ENCODE results near the gene PAK6.

The PAK6 gene

GRCh38 chr15:40285151-40285550, 46.3 kb downstream of the PAK6 start:
- no peak overlapping the region for H2BK15ac ChIP-seq (ENCODE audit: low read depth, poor library complexity, severe bottlenecking)
- peaks cover 42% of the 10 kb centered on the region for H3K4me1 ChIP-seq (ENCODE audit: control insufficient read depth, insufficient read depth, low read depth, low read length)
- H3K36me3 ChIP-seq (ENCODE audit: control insufficient read depth in 1 of 2, insufficient read depth in 2 of 2, low read depth in 1 of 2, low read length in 2 of 2), result no peaks in the 10 kb centered on the region
- no peak overlapping the region for H2BK12ac ChIP-seq (ENCODE audit: low read length in 2 of 2)
- H3K23ac ChIP-seq (ENCODE audit: low read length in 2 of 2), result no peak overlapping the region
- no peaks in the 10 kb centered on the region for H3K9me3 ChIP-seq (ENCODE audit: control insufficient read depth, low read length)
- no peak overlapping the region for H3K14ac ChIP-seq (ENCODE audit: low read length in 2 of 2)
- no peak overlapping the region for H3K18ac ChIP-seq (ENCODE audit: low read depth in 1 of 2, low read length in 2 of 2)
- peaks cover 44 to 54% of the 10 kb centered on the region in 2 experiments for H3K27me3 ChIP-seq (ENCODE audit: control insufficient read depth in 1 of 2, insufficient read depth in 1 of 2, low read length in 2 of 2)
- H3K4ac ChIP-seq (ENCODE audit: low read depth in 1 of 2, low read length in 2 of 2), result no peak overlapping the region
- no peak overlapping the region for H3K27ac ChIP-seq (ENCODE audit: low read length, poor library complexity, severe bottlenecking)
- H2BK5ac ChIP-seq (ENCODE audit: low read depth, low read length, poor library complexity, severe bottlenecking), result no peak overlapping the region
- no peak overlapping the region for H3K4me3 ChIP-seq (ENCODE audit: insufficient read depth in 1 of 2, low read depth in 1 of 2, low read length in 2 of 2)
- peak; percentile 49 for DNase-seq
- no peak overlapping the region for H4K91ac ChIP-seq (ENCODE audit: low read length)
- H2AFZ ChIP-seq (ENCODE audit: low read depth, low read length), result no peak overlapping the region
- WGBS, result 59% methylated on average over 4 of the region's 4 CpGs
- H2BK120ac ChIP-seq (ENCODE audit: low read depth, low read length), result no peak overlapping the region
- no peak overlapping the region for H3K4me2 ChIP-seq (ENCODE audit: low read length, poor library complexity, severe bottlenecking)
- no peak overlapping the region for H4K8ac ChIP-seq (ENCODE audit: low read length)
- no peak overlapping the region for H2AK5ac ChIP-seq (ENCODE audit: low read length, severe bottlenecking)
- H3K9ac ChIP-seq (ENCODE audit: low read length), result no peak overlapping the region
- no peaks in the 10 kb centered on the region for H3K79me1 ChIP-seq (replicated peaks; ENCODE audit: low read length, poor library complexity, severe bottlenecking)

GRCh38 chr15:40285554-40286011, 46.7 kb downstream of the PAK6 start:
- H3K18ac ChIP-seq (ENCODE audit: low read depth in 1 of 2, low read length in 2 of 2), result no peak overlapping the region
- no peak overlapping the region for H3K23ac ChIP-seq (ENCODE audit: low read length in 2 of 2)
- H2BK12ac ChIP-seq (ENCODE audit: low read length in 2 of 2), result no peak overlapping the region
- peak overlapping the region; percentile 29 for H4K8ac ChIP-seq (ENCODE audit: low read length)
- H3K4ac ChIP-seq (ENCODE audit: low read depth in 1 of 2, low read length in 2 of 2), result no peak overlapping the region
- 5% methylated on average over 1 of the region's 1 CpG for WGBS
- H3K14ac ChIP-seq (ENCODE audit: low read length in 2 of 2), result no peak overlapping the region
- no peaks in the 10 kb centered on the region for H3K9me3 ChIP-seq (ENCODE audit: control insufficient read depth, low read length)
- H3K4me2 ChIP-seq (ENCODE audit: low read length, poor library complexity, severe bottlenecking), result no peak overlapping the region
- peaks cover 44 to 54% of the 10 kb centered on the region in 2 experiments for H3K27me3 ChIP-seq (ENCODE audit: control insufficient read depth in 1 of 2, insufficient read depth in 1 of 2, low read length in 2 of 2)
- no peaks in the 10 kb centered on the region for H3K79me1 ChIP-seq (replicated peaks; ENCODE audit: low read length, poor library complexity, severe bottlenecking)
- peaks cover 42% of the 10 kb centered on the region for H3K4me1 ChIP-seq (ENCODE audit: control insufficient read depth, insufficient read depth, low read depth, low read length)
- no peak overlapping the region for H3K27ac ChIP-seq (ENCODE audit: low read length, poor library complexity, severe bottlenecking)
- H4K91ac ChIP-seq (ENCODE audit: low read length), result no peak overlapping the region
- no peak overlapping the region for H2BK15ac ChIP-seq (ENCODE audit: low read depth, poor library complexity, severe bottlenecking)
- no peak overlapping the region for H2AFZ ChIP-seq (ENCODE audit: low read depth, low read length)
- H2BK5ac ChIP-seq (ENCODE audit: low read depth, low read length, poor library complexity, severe bottlenecking), result no peak overlapping the region
- H3K9ac ChIP-seq (ENCODE audit: low read length), result no peak overlapping the region
- H3K4me3 ChIP-seq (ENCODE audit: insufficient read depth in 1 of 2, low read depth in 1 of 2, low read length in 2 of 2), result no peak overlapping the region
- peak; percentile 37 for DNase-seq
- no peak overlapping the region for H2BK120ac ChIP-seq (ENCODE audit: low read depth, low read length)
- H3K36me3 ChIP-seq (ENCODE audit: control insufficient read depth in 1 of 2, insufficient read depth in 2 of 2, low read depth in 1 of 2, low read length in 2 of 2), result no peaks in the 10 kb centered on the region
- no peak overlapping the region for H2AK5ac ChIP-seq (ENCODE audit: low read length, severe bottlenecking)

GRCh38 chr15:40286061-40286532, 47.2 kb downstream of the PAK6 start:
- H2BK15ac ChIP-seq (ENCODE audit: low read depth, poor library complexity, severe bottlenecking), result no peak overlapping the region
- no peak overlapping the region for H3K4me2 ChIP-seq (ENCODE audit: low read length, poor library complexity, severe bottlenecking)
- H3K79me1 ChIP-seq (replicated peaks; ENCODE audit: low read length, poor library complexity, severe bottlenecking), result no peaks in the 10 kb centered on the region
- H3K4me1 ChIP-seq (ENCODE audit: control insufficient read depth, insufficient read depth, low read depth, low read length), result peaks cover 47% of the 10 kb centered on the region
- no peak overlapping the region for H2AK5ac ChIP-seq (ENCODE audit: low read length, severe bottlenecking)
- H3K4me3 ChIP-seq (ENCODE audit: insufficient read depth in 1 of 2, low read depth in 1 of 2, low read length in 2 of 2), result no peak overlapping the region
- no peaks in the 10 kb centered on the region for H3K9me3 ChIP-seq (ENCODE audit: control insufficient read depth, low read length)
- H3K14ac ChIP-seq (ENCODE audit: low read length in 2 of 2), result peak overlapping the region in 1 of 2 experiments; percentile 81
- H4K8ac ChIP-seq (ENCODE audit: low read length), result no peak overlapping the region
- WGBS, result 52% methylated on average over 7 of the region's 7 CpGs
- no peak overlapping the region for H3K27ac ChIP-seq (ENCODE audit: low read length, poor library complexity, severe bottlenecking)
- no peak overlapping the region for H2BK12ac ChIP-seq (ENCODE audit: low read length in 2 of 2)
- H3K4ac ChIP-seq (ENCODE audit: low read depth in 1 of 2, low read length in 2 of 2), result no peak overlapping the region
- H3K36me3 ChIP-seq (ENCODE audit: control insufficient read depth in 1 of 2, insufficient read depth in 2 of 2, low read depth in 1 of 2, low read length in 2 of 2), result no peaks in the 10 kb centered on the region
- peak overlapping the region; percentile 17 to 29 for H3K18ac ChIP-seq (ENCODE audit: low read depth in 1 of 2, low read length in 2 of 2)
- no peak overlapping the region for H2AFZ ChIP-seq (ENCODE audit: low read depth, low read length)
- no peak for DNase-seq
- no peak overlapping the region for H2BK120ac ChIP-seq (ENCODE audit: low read depth, low read length)
- peak overlapping the region; percentile 58 for H4K91ac ChIP-seq (ENCODE audit: low read length)
- H3K23ac ChIP-seq (ENCODE audit: low read length in 2 of 2), result peak overlapping the region in 1 of 2 experiments; percentile 66
- peaks cover 40 to 50% of the 10 kb centered on the region in 2 experiments for H3K27me3 ChIP-seq (ENCODE audit: control insufficient read depth in 1 of 2, insufficient read depth in 1 of 2, low read length in 2 of 2)
- H2BK5ac ChIP-seq (ENCODE audit: low read depth, low read length, poor library complexity, severe bottlenecking), result no peak overlapping the region
- H3K9ac ChIP-seq (ENCODE audit: low read length), result no peak overlapping the region

GRCh38 chr15:40286794-40287193, 47.9 kb downstream of the PAK6 start:
- Histone ChIP-seq H3K23ac (ENCODE audit: low read length in 2 of 2) (no peak overlapping the region), H3K4me2 (ENCODE audit: low read length, poor library complexity, severe bottlenecking) (no peak overlapping the region), H2BK5ac (ENCODE audit: low read depth, low read length, poor library complexity, severe bottlenecking) (no peak overlapping the region), H3K18ac (ENCODE audit: low read depth in 1 of 2, low read length in 2 of 2) (no peak overlapping the region), H3K9ac (ENCODE audit: low read length) (no peak overlapping the region), H2BK15ac (ENCODE audit: low read depth, poor library complexity, severe bottlenecking) (no peak overlapping the region), H3K4ac (ENCODE audit: low read depth in 1 of 2, low read length in 2 of 2) (no peak overlapping the region), H2AFZ (ENCODE audit: low read depth, low read length) (no peak overlapping the region), H4K91ac (ENCODE audit: low read length) (peak overlapping the region; percentile 43), H4K8ac (ENCODE audit: low read length) (peak overlapping the region; percentile 5), H2BK12ac (ENCODE audit: low read length in 2 of 2) (no peak overlapping the region), H3K9me3 (ENCODE audit: control insufficient read depth, low read length) (no peaks in the 10 kb centered on the region), H3K4me1 (ENCODE audit: control insufficient read depth, insufficient read depth, low read depth, low read length) (peaks cover 46% of the 10 kb centered on the region), H3K27ac (ENCODE audit: low read length, poor library complexity, severe bottlenecking) (no peak overlapping the region), H2BK120ac (ENCODE audit: low read depth, low read length) (no peak overlapping the region), H2AK5ac (ENCODE audit: low read length, severe bottlenecking) (no peak overlapping the region), H3K79me1 (replicated peaks; ENCODE audit: low read length, poor library complexity, severe bottlenecking) (no peaks in the 10 kb centered on the region), H3K14ac (ENCODE audit: low read length in 2 of 2) (no peak overlapping the region), H3K36me3 (ENCODE audit: control insufficient read depth in 1 of 2, insufficient read depth in 2 of 2, low read depth in 1 of 2, low read length in 2 of 2) (no peaks in the 10 kb centered on the region), H3K27me3 (ENCODE audit: control insufficient read depth in 1 of 2, insufficient read depth in 1 of 2, low read length in 2 of 2) (peaks cover 38 to 49% of the 10 kb centered on the region in 2 experiments), H3K4me3 (ENCODE audit: insufficient read depth in 1 of 2, low read depth in 1 of 2, low read length in 2 of 2) (no peak overlapping the region)
- no peak for DNase-seq
- WGBS, result 80% methylated on average over 6 of the region's 7 CpGs

Measured in mesenchymal stem cell (in vitro differentiated cells and primary cell).